ENCODE measurements around the gene PRKACG. TPM values are rescaled to one million over a fixed set of nuclear protein-coding genes. Genes with fewer than 3 reads are reported as not detected.
"Not testable (repeated sequence)": the region's sequence is repeated elsewhere in the genome, so short reads cannot be mapped to it uniquely, and the experiment has no call there.

The PRKACG gene
- total RNA-seq, 4 donors from 2014 or later: not detected

GRCh38 chr9:69054989-69055388, 41.1 kb upstream of the PRKACG start:
- TF ChIP-seq POLR2A (IDR thresholded peaks at IDR 0.05) (no peak), CTCF (IDR thresholded peaks at IDR 0.05) (no peak), EP300 (IDR thresholded peaks at IDR 0.05) (no peak)
- 59 to 67% methylated on average over 1 of the region's 1 CpG for WGBS, 2 donors
- Histone ChIP-seq H3K4me3 (no peak overlapping the region), H3K27me3 (no peaks in the 10 kb centered on the region), H3K27ac (no peak overlapping the region), H3K9me3 (no peaks in the 10 kb centered on the region), H3K4me1 (peaks cover 0 to 9% (median 0%) of the 10 kb centered on the region in 4 donors), H3K36me3 (peaks cover 0 to 15% (median 0%) of the 10 kb centered on the region in 3 donors)
- no peak for DNase-seq (ENCODE audit: low spot score in 2 of 2)

DNA sequence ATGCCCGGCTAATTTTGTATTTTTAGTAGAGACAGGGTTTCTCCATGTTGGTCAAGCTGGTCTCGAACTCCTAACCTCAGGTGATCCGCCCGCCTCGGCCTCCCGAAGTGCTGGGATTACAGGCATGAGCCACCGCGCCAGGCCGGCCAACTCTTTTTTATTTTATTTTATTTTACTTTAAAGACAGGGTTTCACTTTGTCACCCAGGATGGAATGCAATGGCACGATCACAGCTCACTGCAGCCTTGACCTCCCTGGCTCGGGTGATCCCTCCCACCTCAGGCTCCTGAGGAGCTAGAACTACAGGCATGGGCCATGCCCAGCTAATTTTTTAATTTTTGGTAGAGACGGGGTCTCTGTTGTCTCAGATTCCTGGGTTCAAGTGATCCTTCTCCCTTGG, 37.0 kb upstream of the PRKACG start:
- Histone ChIP-seq H3K36me3 (peaks cover 0 to 39% (median 3%) of the 10 kb centered on the region in 3 donors), H3K4me1 (peaks cover 0 to 14% (median 0%) of the 10 kb centered on the region in 4 donors)
- H3K27ac ChIP-seq; DNase-seq (ENCODE audit: low spot score in 2 of 2); H3K4me3 ChIP-seq; H3K27me3 ChIP-seq; H3K9me3 ChIP-seq: not testable (repeated sequence)
- 88 to 98% methylated on average over 12 of the region's 12 CpGs for WGBS, 2 donors

GRCh38 chr9:69049094-69049493, 35.2 kb upstream of the PRKACG start:
- no peak for TF ChIP-seq CTCF (IDR thresholded peaks at IDR 0.05)
- TF ChIP-seq POLR2A (IDR thresholded peaks at IDR 0.05): no peak
- TF ChIP-seq EP300 (IDR thresholded peaks at IDR 0.05): no peak
- H3K27ac ChIP-seq: no peak overlapping the region
- DNase-seq (ENCODE audit: low spot score in 2 of 2): no peak
- H3K36me3 ChIP-seq: peaks cover 0 to 37% (median 3%) of the 10 kb centered on the region in 3 donors
- H3K4me1 ChIP-seq: peaks cover 0 to 9% (median 0%) of the 10 kb centered on the region in 4 donors
- WGBS, 2 donors: 84 to 87% methylated on average over 6 of the region's 6 CpGs
- H3K27me3 ChIP-seq: no peaks in the 10 kb centered on the region
- no peak overlapping the region for H3K4me3 ChIP-seq
- no peaks in the 10 kb centered on the region for H3K9me3 ChIP-seq

DNA sequence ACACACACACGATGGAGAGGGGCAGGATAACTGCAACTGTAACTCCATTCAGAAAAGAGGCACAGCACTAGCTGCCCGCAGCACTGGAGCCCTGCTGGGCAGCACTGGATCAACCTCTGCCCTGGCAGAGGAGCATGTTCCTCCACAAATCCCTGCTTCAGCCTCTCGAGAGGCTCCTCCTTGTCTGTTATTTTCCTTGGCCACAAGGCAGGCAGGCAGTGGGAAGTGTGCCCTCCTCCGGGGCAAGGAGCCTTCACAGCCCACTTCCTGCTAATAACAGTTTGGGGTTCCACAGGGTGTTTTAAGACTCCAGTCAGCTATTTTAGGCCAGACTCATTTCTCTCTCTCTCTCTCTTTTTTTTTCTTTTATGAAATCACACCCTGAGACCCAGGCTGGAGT, 33.5 kb upstream of the PRKACG start:
- no peak overlapping the region for H3K27ac ChIP-seq

GRCh38 chr9:69046723-69047122, 32.8 kb upstream of the PRKACG start:
- Histone ChIP-seq H3K4me3 (no peak overlapping the region), H3K27ac (no peak overlapping the region), H3K27me3 (no peaks in the 10 kb centered on the region), H3K9me3 (no peaks in the 10 kb centered on the region), H3K36me3 (peaks cover 0 to 37% (median 3%) of the 10 kb centered on the region in 3 donors), H3K4me1 (peaks cover 0 to 9% (median 0%) of the 10 kb centered on the region in 4 donors)
- DNase-seq (ENCODE audit: low spot score in 2 of 2): no peak
- TF ChIP-seq EP300 (IDR thresholded peaks at IDR 0.05) (no peak), POLR2A (IDR thresholded peaks at IDR 0.05) (no peak), CTCF (IDR thresholded peaks at IDR 0.05) (no peak)
- WGBS, 2 donors: 58 to 77% methylated on average over 4 of the region's 4 CpGs

More for the DNA sequence above, 33.5 kb upstream of the PRKACG start:
- Histone ChIP-seq H3K36me3 (peaks cover 0 to 37% (median 3%) of the 10 kb centered on the region in 3 donors), H3K4me1 (peaks cover 0 to 9% (median 0%) of the 10 kb centered on the region in 4 donors), H3K9me3 (no peaks in the 10 kb centered on the region), H3K4me3 (no peak overlapping the region), H3K27me3 (no peaks in the 10 kb centered on the region)
- no peak for DNase-seq (ENCODE audit: low spot score in 2 of 2)
- 34 to 48% methylated on average over 4 of the region's 4 CpGs for WGBS, 2 donors
- TF ChIP-seq EP300 (IDR thresholded peaks at IDR 0.05): no peak
- no peak for TF ChIP-seq POLR2A (IDR thresholded peaks at IDR 0.05)
- no peak for TF ChIP-seq CTCF (IDR thresholded peaks at IDR 0.05)

DNA sequence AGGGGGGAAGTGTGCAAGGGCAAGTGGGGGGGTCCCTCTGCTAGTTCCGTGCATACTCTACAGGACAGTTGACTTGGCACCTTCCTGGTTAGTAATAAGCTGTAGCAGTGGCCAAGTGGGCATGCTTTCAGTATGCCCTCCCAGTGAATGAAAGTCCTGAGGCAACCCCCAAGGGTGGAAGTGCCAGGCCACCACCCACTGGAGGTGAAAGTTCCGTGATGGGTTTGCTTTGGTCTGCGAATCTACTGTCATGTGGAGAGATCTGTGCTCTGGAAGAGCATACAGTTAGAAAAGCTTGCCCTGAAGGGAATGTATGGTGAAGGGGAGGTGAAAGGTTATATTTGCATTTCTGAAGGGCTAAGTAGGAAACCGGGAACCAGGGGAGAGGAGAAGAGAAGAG, 31.9 kb upstream of the PRKACG start:
- TF ChIP-seq CTCF (IDR thresholded peaks at IDR 0.05) (no peak), POLR2A (IDR thresholded peaks at IDR 0.05) (no peak), EP300 (IDR thresholded peaks at IDR 0.05) (no peak)
- Histone ChIP-seq H3K4me1 (peaks cover 0 to 9% (median 0%) of the 10 kb centered on the region in 4 donors), H3K27me3 (no peaks in the 10 kb centered on the region), H3K36me3 (peaks cover 0 to 35% (median 3%) of the 10 kb centered on the region in 3 donors), H3K9me3 (no peaks in the 10 kb centered on the region), H3K4me3 (no peak overlapping the region), H3K27ac (no peak overlapping the region)
- no peak for DNase-seq (ENCODE audit: low spot score in 2 of 2)
- 70 to 71% methylated on average over 4 of the region's 4 CpGs for WGBS, 2 donors

All from tibial nerve (tissue), 4 donors.